GM12872 (cell line): ENCODE results near the gene CCSAP.

ENCODE experiments used
- TF ChIP-seq, protein P1 (sequence below): IDR thresholded peaks from 3 replicates; pipeline ENCODE4 v1.5.1; 2011; ENCODE audit warnings: low read depth, mild to moderate bottlenecking, low read length, moderate library complexity; ENCODE audit not compliant: insufficient read depth

CCSAP gene

DNA sequence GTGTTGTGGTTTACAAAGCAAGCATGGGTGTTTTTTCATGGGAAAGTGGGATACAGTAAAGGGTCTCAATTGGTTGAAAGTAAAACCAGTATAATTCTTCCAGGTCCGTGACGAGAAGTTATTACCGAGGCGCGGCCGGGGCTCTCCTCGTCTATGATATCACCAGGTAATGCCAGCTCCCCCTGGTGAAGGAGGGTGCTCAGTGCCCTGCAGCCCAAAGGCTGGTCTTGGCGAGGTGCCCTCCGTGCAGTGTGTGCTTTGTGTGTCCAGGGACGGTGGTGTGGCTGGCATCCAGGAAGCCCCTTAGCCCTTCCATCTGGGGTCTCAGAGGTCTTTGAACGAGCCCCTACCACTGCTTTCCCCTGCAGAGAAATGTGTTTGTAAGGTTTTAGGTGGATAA is 47.1 kb downstream of the CCSAP start:
- TF ChIP-seq, protein P1, sequence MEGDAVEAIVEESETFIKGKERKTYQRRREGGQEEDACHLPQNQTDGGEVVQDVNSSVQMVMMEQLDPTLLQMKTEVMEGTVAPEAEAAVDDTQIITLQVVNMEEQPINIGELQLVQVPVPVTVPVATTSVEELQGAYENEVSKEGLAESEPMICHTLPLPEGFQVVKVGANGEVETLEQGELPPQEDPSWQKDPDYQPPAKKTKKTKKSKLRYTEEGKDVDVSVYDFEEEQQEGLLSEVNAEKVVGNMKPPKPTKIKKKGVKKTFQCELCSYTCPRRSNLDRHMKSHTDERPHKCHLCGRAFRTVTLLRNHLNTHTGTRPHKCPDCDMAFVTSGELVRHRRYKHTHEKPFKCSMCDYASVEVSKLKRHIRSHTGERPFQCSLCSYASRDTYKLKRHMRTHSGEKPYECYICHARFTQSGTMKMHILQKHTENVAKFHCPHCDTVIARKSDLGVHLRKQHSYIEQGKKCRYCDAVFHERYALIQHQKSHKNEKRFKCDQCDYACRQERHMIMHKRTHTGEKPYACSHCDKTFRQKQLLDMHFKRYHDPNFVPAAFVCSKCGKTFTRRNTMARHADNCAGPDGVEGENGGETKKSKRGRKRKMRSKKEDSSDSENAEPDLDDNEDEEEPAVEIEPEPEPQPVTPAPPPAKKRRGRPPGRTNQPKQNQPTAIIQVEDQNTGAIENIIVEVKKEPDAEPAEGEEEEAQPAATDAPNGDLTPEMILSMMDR = no peak

DNA sequence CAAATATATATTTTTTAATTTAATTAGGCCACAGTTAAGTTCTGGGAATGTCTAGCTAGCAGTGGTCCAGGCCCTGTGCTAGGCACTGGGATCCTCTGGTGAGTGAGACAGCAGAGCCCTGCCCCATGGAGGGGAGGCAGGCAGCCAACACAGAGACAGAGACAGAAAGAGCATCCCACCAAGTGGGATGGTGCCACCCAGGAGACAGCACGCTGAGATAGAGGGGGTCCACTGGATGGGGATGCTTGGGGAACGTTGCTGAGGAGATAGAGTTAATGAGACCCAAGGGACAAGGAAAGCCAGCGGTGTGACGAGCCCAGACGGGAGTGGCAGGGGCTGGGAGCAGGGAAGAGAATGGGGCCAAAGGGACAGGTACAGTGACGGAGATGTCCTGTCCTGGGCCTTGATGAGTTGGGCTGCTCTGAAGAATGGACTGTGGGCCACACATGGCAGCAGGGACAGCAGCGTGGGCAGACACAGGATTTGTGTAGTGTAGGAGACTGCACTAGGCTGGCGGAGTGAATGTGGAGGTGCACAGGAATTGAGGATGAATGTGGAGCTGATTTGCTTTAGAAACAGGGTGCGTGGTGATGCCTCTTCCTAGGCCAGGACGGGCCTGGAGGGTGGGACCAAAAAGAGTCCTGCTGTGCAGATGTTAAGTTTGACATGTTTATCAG is 49.2 kb downstream of the CCSAP start:
- TF ChIP-seq, protein P1 = no peak

DNA sequence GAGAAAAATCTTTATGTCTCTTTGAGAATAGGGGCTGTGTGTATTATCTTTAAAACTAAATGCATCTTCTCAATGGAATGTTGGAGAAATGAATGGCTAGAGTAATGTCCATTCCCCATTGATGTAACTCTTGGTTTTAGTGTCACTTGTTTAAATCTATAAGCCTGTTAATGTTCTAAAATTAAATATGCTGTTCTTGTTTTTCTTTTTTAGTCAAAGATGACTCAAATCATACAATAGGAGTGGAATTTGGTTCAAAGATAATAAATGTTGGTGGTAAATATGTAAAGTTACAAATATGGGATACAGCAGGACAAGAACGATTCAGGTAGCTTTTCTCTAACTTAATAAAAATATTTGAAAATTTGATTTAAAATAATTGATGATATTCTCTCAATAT is 54.3 kb downstream of the CCSAP start:
- TF ChIP-seq, protein P1 = no peak

DNA sequence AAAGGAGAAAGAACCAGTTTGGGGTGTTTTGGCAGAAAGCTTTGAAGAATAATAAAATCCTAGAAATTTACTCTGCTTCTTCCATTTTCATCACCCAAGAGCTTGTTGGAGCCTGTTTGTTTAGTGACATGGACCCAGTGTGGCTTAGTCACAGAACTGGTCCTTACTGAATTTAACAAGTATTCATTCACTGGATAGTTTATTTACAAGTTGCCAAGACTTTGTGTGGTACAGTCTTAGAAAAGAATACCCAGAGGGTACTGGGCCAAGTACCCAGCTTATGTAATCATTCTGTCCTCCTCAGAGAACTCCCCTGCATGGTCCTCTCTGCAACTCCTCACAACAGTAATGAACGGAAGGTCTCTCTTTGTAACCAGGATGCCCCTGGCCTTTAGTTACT is 55.6 kb downstream of the CCSAP start:
- TF ChIP-seq, protein P1 = no peak

DNA sequence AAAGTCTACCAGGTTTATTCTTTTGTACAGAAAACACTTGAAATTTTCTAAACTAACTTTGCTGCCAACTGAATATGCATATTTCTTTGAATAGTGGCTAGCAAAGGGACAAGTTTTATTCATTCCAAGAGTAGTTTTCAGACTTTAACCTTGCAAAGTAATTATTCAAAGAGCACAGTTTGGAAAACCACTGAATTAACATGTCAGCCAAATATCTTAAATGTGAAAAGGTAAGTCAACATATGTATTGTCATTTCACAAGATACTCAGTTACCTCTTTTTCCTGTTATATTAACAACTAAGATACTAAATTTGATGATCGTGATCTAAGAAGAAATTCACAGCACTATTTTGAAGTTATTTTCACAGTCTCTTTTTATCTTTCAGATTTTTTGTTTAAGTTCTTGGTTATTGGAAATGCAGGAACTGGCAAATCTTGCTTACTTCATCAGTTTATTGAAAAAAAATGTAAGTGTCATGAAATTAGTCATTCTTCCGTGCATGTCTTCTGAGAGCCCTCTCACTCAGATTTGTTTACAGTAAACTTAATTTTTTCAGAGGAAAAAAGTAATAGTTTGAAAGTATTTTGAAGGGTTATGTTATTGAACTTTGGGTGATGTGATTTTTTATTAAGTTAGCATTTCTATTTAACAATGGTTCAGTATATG is 56.6 kb downstream of the CCSAP start:
- TF ChIP-seq, protein P1 = no peak

DNA sequence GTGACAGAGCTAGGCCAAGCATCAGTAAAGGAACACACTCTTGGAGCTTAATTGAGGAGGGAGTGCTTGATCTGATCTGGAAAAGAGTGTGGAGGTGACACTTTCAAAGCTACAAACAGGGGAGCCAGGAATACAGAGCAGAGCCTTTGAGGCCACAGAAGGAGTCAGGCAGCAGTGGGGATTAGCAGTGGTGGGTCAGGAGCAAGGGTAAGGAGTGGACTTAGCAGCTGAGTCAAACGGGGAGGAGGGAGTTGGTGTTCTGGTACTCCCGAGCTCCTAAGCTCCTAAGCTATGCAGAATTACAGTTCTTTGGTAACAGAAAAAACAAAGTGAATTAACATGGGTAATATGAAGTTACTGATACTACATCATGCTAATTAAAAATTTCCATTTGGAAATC is 57.4 kb downstream of the CCSAP start:
- TF ChIP-seq, protein P1 = no peak

DNA sequence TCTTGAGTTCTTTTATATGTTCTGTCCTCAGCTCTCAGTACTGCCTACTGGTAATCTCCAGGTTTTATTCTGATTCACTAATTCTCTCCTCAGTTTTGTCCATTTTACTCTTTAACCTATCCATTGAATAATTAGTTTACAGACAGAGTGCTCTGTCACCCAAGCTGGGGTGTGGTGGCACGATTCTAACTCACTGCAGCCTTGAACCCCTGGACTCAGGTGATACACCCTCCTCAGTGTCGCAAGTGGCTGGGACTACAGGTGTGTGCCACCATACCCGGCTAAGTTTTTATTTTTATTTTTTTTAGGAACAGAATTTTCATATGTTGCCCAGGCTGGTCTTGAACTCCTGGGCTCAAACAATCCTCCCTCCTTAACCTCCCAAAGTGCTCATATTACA is 58.0 kb downstream of the CCSAP start:
- TF ChIP-seq, protein P1 = no peak
